ENCODE data around the gene GBF1.

Gene GBF1

DNA sequence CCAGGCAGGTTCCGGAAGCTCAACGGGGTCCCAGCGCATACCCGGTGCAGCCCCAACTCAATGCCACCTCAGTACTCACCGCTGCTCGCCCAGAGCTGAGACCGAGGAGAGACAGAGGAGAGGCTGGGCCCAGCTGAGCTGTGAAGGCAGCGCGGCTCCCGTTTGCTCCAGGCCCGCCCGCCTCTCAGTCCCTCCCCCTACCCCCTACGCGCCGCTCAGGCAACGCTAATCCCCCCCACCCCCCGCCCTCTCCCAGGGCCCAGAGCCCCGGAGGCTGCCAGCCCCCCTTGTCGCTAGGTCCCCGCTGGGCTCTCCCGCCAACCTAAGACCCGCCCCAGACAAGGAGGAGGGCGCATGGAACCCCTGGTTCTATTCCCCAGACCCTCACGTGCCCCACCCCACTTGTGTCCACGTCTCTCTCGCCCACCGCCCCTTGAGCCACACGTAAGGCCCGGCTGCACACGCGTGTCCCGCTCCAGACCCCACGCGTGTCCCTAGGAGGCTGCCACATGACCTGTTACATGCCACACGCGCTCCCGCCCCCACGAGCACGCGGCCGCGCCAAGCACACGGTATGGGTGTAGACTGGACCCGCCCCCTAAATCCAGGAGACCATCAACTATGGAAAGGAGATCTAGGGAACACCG lies 173.4 kb downstream of the GBF1 start, which contains the start of gene PSD:
Gene PSD, minus strand, starts transcription at position 164 of the 647 bp plus-strand sequence. CDS start 1,747 bp downstream, outside the sequence.
- TF ChIP-seq, protein P1, sequence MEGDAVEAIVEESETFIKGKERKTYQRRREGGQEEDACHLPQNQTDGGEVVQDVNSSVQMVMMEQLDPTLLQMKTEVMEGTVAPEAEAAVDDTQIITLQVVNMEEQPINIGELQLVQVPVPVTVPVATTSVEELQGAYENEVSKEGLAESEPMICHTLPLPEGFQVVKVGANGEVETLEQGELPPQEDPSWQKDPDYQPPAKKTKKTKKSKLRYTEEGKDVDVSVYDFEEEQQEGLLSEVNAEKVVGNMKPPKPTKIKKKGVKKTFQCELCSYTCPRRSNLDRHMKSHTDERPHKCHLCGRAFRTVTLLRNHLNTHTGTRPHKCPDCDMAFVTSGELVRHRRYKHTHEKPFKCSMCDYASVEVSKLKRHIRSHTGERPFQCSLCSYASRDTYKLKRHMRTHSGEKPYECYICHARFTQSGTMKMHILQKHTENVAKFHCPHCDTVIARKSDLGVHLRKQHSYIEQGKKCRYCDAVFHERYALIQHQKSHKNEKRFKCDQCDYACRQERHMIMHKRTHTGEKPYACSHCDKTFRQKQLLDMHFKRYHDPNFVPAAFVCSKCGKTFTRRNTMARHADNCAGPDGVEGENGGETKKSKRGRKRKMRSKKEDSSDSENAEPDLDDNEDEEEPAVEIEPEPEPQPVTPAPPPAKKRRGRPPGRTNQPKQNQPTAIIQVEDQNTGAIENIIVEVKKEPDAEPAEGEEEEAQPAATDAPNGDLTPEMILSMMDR (IDR thresholded peaks at IDR 0.05; ENCODE audit: control insufficient read depth, extremely low read depth, insufficient read depth) = no peak
- H3K4me3 ChIP-seq (ENCODE audit: low read depth, low read length) = peak within 1 kb of the TSS; percentile 92
- no peak for DNase-seq (ENCODE audit: low read depth)

DNA sequence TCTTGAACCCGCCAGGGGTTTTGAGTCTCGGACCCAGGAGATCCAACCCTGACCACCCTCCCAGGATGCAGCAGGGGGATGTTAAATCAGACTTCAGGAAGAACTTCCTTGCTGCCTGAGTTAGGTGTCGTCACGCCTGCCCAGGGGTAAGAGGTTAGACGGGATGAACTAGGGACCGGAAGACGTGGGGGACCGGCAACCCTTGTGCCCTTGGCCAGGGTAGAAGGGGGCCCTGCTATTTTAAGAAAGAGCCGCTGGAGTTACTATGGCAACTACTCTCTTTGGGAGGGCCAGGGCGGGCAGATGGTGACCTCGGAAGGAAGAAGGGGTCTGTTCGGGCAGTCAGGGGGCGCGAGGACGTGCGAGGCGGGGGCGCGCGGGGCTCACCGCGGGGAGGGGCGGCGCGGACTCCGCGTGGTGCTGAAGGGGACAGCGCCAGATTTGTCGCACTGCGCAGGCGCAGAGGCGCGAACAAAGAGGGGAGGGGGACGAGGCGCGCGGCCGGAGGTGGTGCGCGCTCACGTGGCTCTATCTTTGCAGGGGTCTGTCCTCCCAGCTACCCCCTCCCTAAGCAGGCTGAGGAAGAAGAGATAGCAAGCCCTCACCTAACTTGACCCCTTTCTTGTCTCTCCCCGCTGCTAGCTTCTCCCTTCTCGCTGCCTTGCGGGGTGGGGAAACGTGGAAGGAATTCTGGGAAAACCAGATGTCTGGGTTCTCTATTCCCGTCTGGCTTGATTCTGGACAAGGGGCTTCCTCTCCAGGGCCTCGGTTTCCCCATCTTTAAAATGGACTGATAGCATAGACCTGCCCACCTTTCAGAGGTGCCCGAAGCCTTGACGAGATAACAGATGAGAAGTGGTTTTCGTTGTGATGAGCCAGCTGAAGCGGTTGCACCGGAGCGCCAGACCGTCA lies 174.2 kb downstream of the GBF1 start:
- H3K4me3 ChIP-seq (ENCODE audit: low read depth, low read length) = peak overlapping the region; percentile 92
- TF ChIP-seq, protein P1 (IDR thresholded peaks at IDR 0.05; ENCODE audit: control insufficient read depth, extremely low read depth, insufficient read depth) = no peak
- no peak for DNase-seq (ENCODE audit: low read depth)

DNA sequence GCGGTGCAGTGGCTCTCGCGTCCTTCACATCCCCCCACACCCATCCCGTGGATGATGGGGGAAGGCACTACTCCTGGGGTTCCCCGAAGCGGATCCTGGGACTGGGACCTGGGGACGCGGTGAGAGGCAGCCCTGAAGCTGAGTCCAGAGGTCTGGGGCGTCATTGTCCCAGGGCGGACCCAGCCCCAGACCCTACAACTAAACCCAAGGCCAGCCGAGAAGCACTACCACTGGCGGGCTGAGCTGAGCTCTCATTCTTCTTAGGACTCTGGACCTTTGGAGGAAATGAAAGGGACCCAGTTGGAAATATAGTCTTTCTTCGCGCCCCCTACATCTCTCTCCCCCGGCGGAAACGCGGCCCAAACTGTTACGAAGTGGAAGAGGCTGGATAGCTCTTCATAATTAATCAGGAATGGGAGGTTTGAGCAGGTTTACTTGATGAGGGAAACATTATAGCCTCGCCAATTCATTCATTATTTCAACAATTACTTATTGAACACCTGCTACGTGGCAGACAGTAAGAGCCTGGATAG lies 174.9 kb downstream of the GBF1 start:
- no peak for DNase-seq (ENCODE audit: low read depth)
- peak overlapping the region; percentile 92 for H3K4me3 ChIP-seq (ENCODE audit: low read depth, low read length)
- TF ChIP-seq, protein P1 (IDR thresholded peaks at IDR 0.05; ENCODE audit: control insufficient read depth, extremely low read depth, insufficient read depth) = no peak

DNA sequence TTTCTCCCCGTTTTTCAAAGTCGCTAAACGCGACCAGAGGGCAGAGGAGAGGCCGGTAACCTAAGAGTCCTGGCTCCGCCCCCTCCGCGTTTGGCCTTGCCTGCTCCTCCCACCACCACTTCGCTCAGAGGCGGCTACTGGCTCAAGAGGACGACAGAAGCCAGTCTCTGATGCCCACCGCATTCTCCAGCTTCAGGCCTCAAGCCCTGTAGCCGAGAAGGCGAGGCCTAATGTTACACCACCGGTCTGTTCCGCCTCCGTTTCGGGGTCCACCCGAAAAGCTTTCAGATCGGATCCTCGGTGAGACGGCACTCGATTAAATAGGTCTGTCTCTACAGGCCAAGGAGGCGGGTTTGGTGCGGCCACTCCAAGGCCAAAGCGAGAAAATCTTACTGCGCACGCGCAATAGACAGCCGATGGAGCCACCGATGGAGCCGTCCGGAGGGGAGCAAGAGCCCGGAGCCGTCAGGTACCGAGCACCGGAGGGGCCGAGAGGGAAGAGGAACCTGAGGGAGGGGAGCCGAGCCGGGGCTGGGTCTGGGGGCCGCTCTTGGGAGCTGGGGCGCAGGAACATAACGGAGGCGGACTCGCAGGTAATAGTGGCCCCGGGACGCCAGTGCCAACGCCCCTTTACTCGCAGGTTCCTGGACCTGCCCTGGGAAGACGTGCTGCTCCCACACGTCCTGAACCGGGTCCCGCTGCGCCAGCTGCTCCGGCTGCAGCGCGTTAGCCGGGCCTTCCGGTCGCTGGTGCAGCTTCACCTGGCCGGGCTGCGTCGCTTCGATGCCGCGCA lies 175.6 kb downstream of the GBF1 start, which contains the start of gene FBXL15:
Gene FBXL15, plus strand, starts transcription at position 123 of the 793 bp plus-strand sequence. Its CDS starts 294 bp downstream, at position 417.
- H3K4me3 ChIP-seq (ENCODE audit: low read depth, low read length) = peak within 1 kb of the TSS; percentile 92
- TF ChIP-seq, protein P1 (IDR thresholded peaks at IDR 0.05; ENCODE audit: control insufficient read depth, extremely low read depth, insufficient read depth) = no peak
- peak; percentile 91 for DNase-seq (ENCODE audit: low read depth)

DNA sequence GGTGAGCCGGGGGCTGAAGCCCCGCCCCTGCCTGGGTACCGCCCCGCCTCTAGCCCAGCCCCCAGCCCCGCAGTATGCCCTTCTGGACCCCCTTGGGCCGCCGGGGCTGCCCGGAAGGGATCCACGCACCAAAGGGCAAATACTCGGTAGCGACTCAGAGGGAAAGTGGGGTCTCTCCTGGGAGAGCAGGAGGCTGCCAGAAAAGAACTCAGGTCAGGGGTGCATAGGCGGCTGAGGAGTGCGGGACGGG lies 176.1 kb downstream of the GBF1 start:
- peak overlapping the region; percentile 92 for H3K4me3 ChIP-seq (ENCODE audit: low read depth, low read length)
- DNase-seq (ENCODE audit: low read depth) = no peak
- TF ChIP-seq, protein P1 (IDR thresholded peaks at IDR 0.05; ENCODE audit: control insufficient read depth, extremely low read depth, insufficient read depth) = no peak

DNA sequence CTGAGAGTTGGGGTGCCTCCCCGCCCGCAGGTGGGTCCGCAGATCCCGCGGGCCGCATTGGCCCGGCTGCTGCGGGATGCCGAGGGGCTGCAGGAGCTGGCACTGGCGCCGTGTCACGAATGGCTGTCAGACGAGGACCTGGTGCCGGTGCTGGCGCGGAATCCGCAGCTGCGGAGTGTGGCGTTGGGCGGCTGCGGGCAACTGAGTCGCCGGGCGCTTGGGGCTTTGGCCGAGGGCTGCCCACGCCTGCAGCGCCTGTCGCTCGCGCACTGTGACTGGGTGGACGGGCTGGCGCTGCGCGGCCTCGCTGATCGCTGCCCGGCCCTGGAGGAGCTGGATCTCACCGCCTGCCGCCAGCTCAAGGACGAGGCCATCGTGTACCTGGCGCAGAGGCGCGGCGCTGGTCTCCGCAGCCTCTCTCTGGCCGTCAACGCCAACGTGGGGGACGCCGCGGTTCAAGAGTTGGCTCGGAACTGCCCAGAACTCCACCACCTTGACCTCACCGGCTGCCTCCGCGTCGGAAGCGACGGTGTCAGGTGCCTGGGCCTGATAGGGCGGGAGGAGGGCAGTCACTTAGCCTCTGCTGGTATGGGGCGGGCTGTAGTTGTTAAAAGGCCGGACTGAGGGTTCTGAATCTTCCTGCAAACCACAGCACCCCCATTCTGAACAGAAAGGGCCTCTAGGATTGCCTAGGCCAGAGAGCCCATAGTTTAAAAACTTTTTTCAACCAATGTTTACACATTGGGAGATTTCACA lies 176.6 kb downstream of the GBF1 start:
- DNase-seq (ENCODE audit: low read depth) = peak; percentile 26
- TF ChIP-seq, protein P1 (IDR thresholded peaks at IDR 0.05; ENCODE audit: control insufficient read depth, extremely low read depth, insufficient read depth) = no peak
- H3K4me3 ChIP-seq (ENCODE audit: low read depth, low read length) = peak overlapping the region; percentile 92
